ENCODE results near the gene MAPRE2.
"Not testable (repeated sequence)": the region's sequence is repeated elsewhere in the genome, so short reads cannot be mapped to it uniquely, and the experiment has no call there.

MAPRE2 gene

GRCh38 chr18:35163721-35164120, 122.5 kb downstream of the MAPRE2 start:
- no peak overlapping the region for H3K4me3 ChIP-seq (ENCODE audit: low read length)
- DNase-seq (ENCODE audit: low read depth, low spot score) = no peak

- no peak for DNase-seq (ENCODE audit: low read depth, low spot score)
These were observed 122.9 kb downstream of the MAPRE2 start for GRCh38 chr18:35164133-35164532.

GRCh38 chr18:35167332-35167731, 126.1 kb downstream of the MAPRE2 start:
- DNase-seq (ENCODE audit: low read depth, low spot score) = no peak
- H3K4me3 ChIP-seq (ENCODE audit: low read length) = no peak overlapping the region

More at GRCh38 chr18:35164133-35164532, 122.9 kb downstream of the MAPRE2 start:
- H3K4me3 ChIP-seq (ENCODE audit: low read length) = no peak overlapping the region

GRCh38 chr18:35167857-35168256, 126.6 kb downstream of the MAPRE2 start:
- DNase-seq (ENCODE audit: low read depth, low spot score) = no peak
- H3K4me3 ChIP-seq (ENCODE audit: low read length) = no peak overlapping the region

GRCh38 chr18:35170323-35170722, 129.1 kb downstream of the MAPRE2 start:
- not testable (repeated sequence) for DNase-seq (ENCODE audit: low read depth, low spot score); H3K4me3 ChIP-seq (ENCODE audit: low read length)

GRCh38 chr18:35171315-35171987, 130.2 kb downstream of the MAPRE2 start:
- no peak overlapping the region for H3K4me3 ChIP-seq (ENCODE audit: low read length)
- no peak for DNase-seq (ENCODE audit: low read depth, low spot score)

GRCh38 chr18:35172009-35172408, 130.8 kb downstream of the MAPRE2 start:
- no peak overlapping the region for H3K4me3 ChIP-seq (ENCODE audit: low read length)
- DNase-seq (ENCODE audit: low read depth, low spot score) = no peak

GRCh38 chr18:35172451-35173035, 131.3 kb downstream of the MAPRE2 start:
- no peak overlapping the region for H3K4me3 ChIP-seq (ENCODE audit: low read length)
- DNase-seq (ENCODE audit: low read depth, low spot score) = no peak

GRCh38 chr18:35174093-35174731, 133.0 kb downstream of the MAPRE2 start:
- H3K4me3 ChIP-seq (ENCODE audit: low read length) = no peak overlapping the region
- DNase-seq (ENCODE audit: low read depth, low spot score) = peak; percentile 42

- no peak for DNase-seq (ENCODE audit: low read depth, low spot score)
- H3K4me3 ChIP-seq (ENCODE audit: low read length) = no peak overlapping the region
These were observed 133.5 kb downstream of the MAPRE2 start for GRCh38 chr18:35174745-35175144.

GRCh38 chr18:35176925-35177324, 135.7 kb downstream of the MAPRE2 start:
- H3K4me3 ChIP-seq (ENCODE audit: low read length) = no peak overlapping the region
- no peak for DNase-seq (ENCODE audit: low read depth, low spot score)

GRCh38 chr18:35178260-35178659, 137.0 kb downstream of the MAPRE2 start:
- H3K4me3 ChIP-seq (ENCODE audit: low read length) = no peak overlapping the region
- DNase-seq (ENCODE audit: low read depth, low spot score) = no peak

GRCh38 chr18:35179906-35180305, 138.7 kb downstream of the MAPRE2 start:
- H3K4me3 ChIP-seq (ENCODE audit: low read length) = no peak overlapping the region
- DNase-seq (ENCODE audit: low read depth, low spot score) = no peak

- DNase-seq (ENCODE audit: low read depth, low spot score) = no peak
- H3K4me3 ChIP-seq (ENCODE audit: low read length) = no peak overlapping the region
These were observed 139.2 kb downstream of the MAPRE2 start for GRCh38 chr18:35180455-35180854.

GRCh38 chr18:35182151-35182550, 140.9 kb downstream of the MAPRE2 start:
- H3K4me3 ChIP-seq (ENCODE audit: low read length) = no peak overlapping the region
- no peak for DNase-seq (ENCODE audit: low read depth, low spot score)

GRCh38 chr18:35183886-35184285, 142.7 kb downstream of the MAPRE2 start:
- no peak for DNase-seq (ENCODE audit: low read depth, low spot score)

GRCh38 chr18:35185771-35186170, 144.6 kb downstream of the MAPRE2 start:
- DNase-seq (ENCODE audit: low read depth, low spot score) = no peak
- H3K4me3 ChIP-seq (ENCODE audit: low read length) = no peak overlapping the region

More at GRCh38 chr18:35183886-35184285, 142.7 kb downstream of the MAPRE2 start:
- H3K4me3 ChIP-seq (ENCODE audit: low read length) = no peak overlapping the region

GRCh38 chr18:35186291-35187034, 145.2 kb downstream of the MAPRE2 start:
- DNase-seq (ENCODE audit: low read depth, low spot score) = no peak
- H3K4me3 ChIP-seq (ENCODE audit: low read length) = no peak overlapping the region

GRCh38 chr18:35189510-35189909, 148.3 kb downstream of the MAPRE2 start:
- H3K4me3 ChIP-seq (ENCODE audit: low read length) = no peak overlapping the region
- DNase-seq (ENCODE audit: low read depth, low spot score) = no peak

Data from Jurkat, Clone E6-1 (cell line).